OCI-LY1 (cell line): ENCODE results near the gene KRT20.

Experiments used
- H2AFZ ChIP-seq: fragments of 200-600 bp; sonication (generic), shearing (Covaris generic); 2 replicates; pipeline ENCODE4 v1.6.0; 2014; ENCODE audit warnings: antibody characterized with exemption, mild to moderate bottlenecking, low read length
- H3F3A ChIP-seq: fragments of 200-600 bp; sonication (generic), shearing (Covaris generic); 2 replicates; pipeline ENCODE4 v1.6.0; 2014; ENCODE audit warnings: mild to moderate bottlenecking, antibody characterized with exemption, low read length, moderate library complexity; ENCODE audit not compliant: insufficient read depth
- H3K27ac ChIP-seq: fragments of 200-600 bp; sonication (generic); 2 replicates; pipeline ENCODE4 v1.5.1; 2014; ENCODE audit warnings: low read length, mixed run types, mild to moderate bottlenecking, low read depth; ENCODE audit not compliant: poor library complexity, severe bottlenecking
- H3K27me3 ChIP-seq: fragments of 200-600 bp; sonication (generic); 2 replicates; pipeline ENCODE4 v1.6.0; 2014; ENCODE audit warnings: antibody characterized with exemption, mild to moderate bottlenecking, low read length, moderate library complexity; ENCODE audit not compliant: insufficient read depth
- H3K36me3 ChIP-seq: fragments of 200-600 bp; sonication (generic); 2 replicates; pipeline ENCODE4 v1.6.1; 2014; ENCODE audit warnings: mild to moderate bottlenecking, antibody characterized with exemption, low read length, moderate library complexity, mixed read lengths; ENCODE audit not compliant: insufficient read depth
- H3K4me1 ChIP-seq: fragments of 200-600 bp; sonication (generic); 2 replicates; pipeline ENCODE4 v1.5.1; 2014; ENCODE audit warnings: mild to moderate bottlenecking, low read length, moderate library complexity; ENCODE audit not compliant: insufficient read depth, severe bottlenecking
- H3K4me2 ChIP-seq: fragments of 200-600 bp; sonication (generic), shearing (Covaris generic); 2 replicates; pipeline ENCODE4 v1.6.1; 2014; ENCODE audit warnings: low read length
- H3K4me3 ChIP-seq: fragments of 200-600 bp; sonication (generic); 2 replicates; pipeline ENCODE4 v1.5.1; 2014; ENCODE audit warnings: low read length, low read depth, mild to moderate bottlenecking, mixed read lengths; ENCODE audit not compliant: poor library complexity, severe bottlenecking
- H3K79me2 ChIP-seq: fragments of 200-600 bp; shearing (Covaris generic); 2 replicates; pipeline ENCODE4 v1.6.1; 2016; ENCODE audit warnings: mixed run types, low read length, mixed read lengths; ENCODE audit not compliant: insufficient read depth
- H3K9ac ChIP-seq: fragments of 200-600 bp; sonication (generic), shearing (Covaris generic); 2 replicates; pipeline ENCODE4 v1.6.1; 2014; ENCODE audit warnings: mild to moderate bottlenecking, low read length, mixed read lengths
- H3K9me2 ChIP-seq: fragments of 200-600 bp; sonication (generic), shearing (Covaris generic); 2 replicates; pipeline ENCODE4 v1.6.1; 2014; ENCODE audit warnings: low read depth, mild to moderate bottlenecking, low read length, mixed read lengths
- H3K9me3 ChIP-seq: fragments of 200-600 bp; shearing (Covaris generic); 2 replicates; pipeline ENCODE4 v1.6.1; 2014; ENCODE audit warnings: low read length, mixed read lengths
- H4K20me1 ChIP-seq: fragments of 200-600 bp; sonication (generic), shearing (Covaris generic); 2 replicates; pipeline ENCODE4 v1.6.0; 2016; ENCODE audit warnings: mild to moderate bottlenecking, low read length; ENCODE audit not compliant: insufficient read depth
- EZH2 ChIP-seq: fragments of 200-600 bp; sonication (generic), shearing (Covaris generic); IDR thresholded peaks from 2 replicates; pipeline ENCODE4 v1.8.0; 2017; ENCODE audit warnings: borderline replicate concordance, mixed run types, mild to moderate bottlenecking, antibody characterized with exemption, low read length, moderate library complexity, mixed read lengths
- TF ChIP-seq, protein P1 (sequence below): fragments of 200-600 bp; sonication (generic), shearing (Covaris generic); IDR thresholded peaks from 2 replicates; pipeline ENCODE4 v1.5.1; 2017; ENCODE audit warnings: mild to moderate bottlenecking, antibody characterized with exemption, low read length, moderate library complexity, mixed read lengths

Gene KRT20

GRCh38 chr17:40843242-40843641, 41.8 kb downstream of the KRT20 start:
- Histone ChIP-seq H3K9me2 (no peaks in the 10 kb centered on the region), H3K36me3 (no peaks in the 10 kb centered on the region), H3K4me3 (no peak overlapping the region), H3K27ac (no peak overlapping the region), H3F3A (no peaks in the 10 kb centered on the region), H3K9me3 (no peaks in the 10 kb centered on the region), H3K4me1 (no peaks in the 10 kb centered on the region), H3K4me2 (no peak overlapping the region), H3K9ac (no peak overlapping the region), H2AFZ (no peak overlapping the region), H4K20me1 (no peaks in the 10 kb centered on the region), H3K79me2 (no peaks in the 10 kb centered on the region), H3K27me3 (no peaks in the 10 kb centered on the region)
- no peak for TF ChIP-seq EZH2
- TF ChIP-seq, protein P1, sequence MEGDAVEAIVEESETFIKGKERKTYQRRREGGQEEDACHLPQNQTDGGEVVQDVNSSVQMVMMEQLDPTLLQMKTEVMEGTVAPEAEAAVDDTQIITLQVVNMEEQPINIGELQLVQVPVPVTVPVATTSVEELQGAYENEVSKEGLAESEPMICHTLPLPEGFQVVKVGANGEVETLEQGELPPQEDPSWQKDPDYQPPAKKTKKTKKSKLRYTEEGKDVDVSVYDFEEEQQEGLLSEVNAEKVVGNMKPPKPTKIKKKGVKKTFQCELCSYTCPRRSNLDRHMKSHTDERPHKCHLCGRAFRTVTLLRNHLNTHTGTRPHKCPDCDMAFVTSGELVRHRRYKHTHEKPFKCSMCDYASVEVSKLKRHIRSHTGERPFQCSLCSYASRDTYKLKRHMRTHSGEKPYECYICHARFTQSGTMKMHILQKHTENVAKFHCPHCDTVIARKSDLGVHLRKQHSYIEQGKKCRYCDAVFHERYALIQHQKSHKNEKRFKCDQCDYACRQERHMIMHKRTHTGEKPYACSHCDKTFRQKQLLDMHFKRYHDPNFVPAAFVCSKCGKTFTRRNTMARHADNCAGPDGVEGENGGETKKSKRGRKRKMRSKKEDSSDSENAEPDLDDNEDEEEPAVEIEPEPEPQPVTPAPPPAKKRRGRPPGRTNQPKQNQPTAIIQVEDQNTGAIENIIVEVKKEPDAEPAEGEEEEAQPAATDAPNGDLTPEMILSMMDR: no peak

DNA sequence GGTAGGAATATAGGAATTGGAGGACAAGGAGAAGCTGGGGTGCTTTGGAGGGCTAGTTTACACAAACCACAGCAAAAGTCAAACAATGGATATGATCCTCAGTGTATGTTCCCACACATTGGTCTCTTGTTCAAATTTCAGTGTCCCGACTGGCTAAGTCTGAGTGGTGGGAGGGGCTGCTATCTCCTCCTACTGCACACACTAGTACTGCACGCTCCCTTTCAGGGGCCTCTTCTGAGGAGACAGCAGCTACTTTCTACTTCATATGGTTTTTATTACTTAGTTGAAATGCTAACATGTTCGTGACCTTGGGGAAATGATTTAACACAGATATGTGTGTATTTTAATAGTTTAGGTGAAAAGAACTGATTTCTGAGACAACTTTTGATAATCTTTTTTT, 43.8 kb downstream of the KRT20 start:
- Histone ChIP-seq H3K36me3 (no peaks in the 10 kb centered on the region), H3F3A (no peaks in the 10 kb centered on the region), H3K4me1 (no peaks in the 10 kb centered on the region), H3K27ac (no peak overlapping the region), H3K9ac (no peak overlapping the region), H3K4me3 (no peak overlapping the region), H3K79me2 (no peaks in the 10 kb centered on the region), H4K20me1 (no peaks in the 10 kb centered on the region), H2AFZ (no peak overlapping the region), H3K27me3 (no peaks in the 10 kb centered on the region), H3K4me2 (no peak overlapping the region), H3K9me2 (no peaks in the 10 kb centered on the region), H3K9me3 (no peaks in the 10 kb centered on the region)
- TF ChIP-seq EZH2: no peak
- TF ChIP-seq, protein P1: no peak

- no peaks in the 10 kb centered on the region for H3K27me3 ChIP-seq
- no peaks in the 10 kb centered on the region for H3K9me3 ChIP-seq
- 0 out of 2 replicates have a peak, but pooled peaks cover 4% of the 10 kb centered on the region for H3K36me3 ChIP-seq
- H3F3A ChIP-seq: no peaks in the 10 kb centered on the region
- H3K27ac ChIP-seq: no peak overlapping the region
- no peak overlapping the region for H3K9ac ChIP-seq
- H3K4me2 ChIP-seq: no peak overlapping the region
- H4K20me1 ChIP-seq: no peaks in the 10 kb centered on the region
- no peak overlapping the region for H2AFZ ChIP-seq
- H3K79me2 ChIP-seq: no peaks in the 10 kb centered on the region
- H3K4me3 ChIP-seq: no peak overlapping the region
- H3K9me2 ChIP-seq: no peaks in the 10 kb centered on the region
- no peaks in the 10 kb centered on the region for H3K4me1 ChIP-seq
- TF ChIP-seq, protein P1: no peak
- no peak for TF ChIP-seq EZH2
These were observed 45.8 kb downstream of the KRT20 start for GRCh38 chr17:40839194-40839593.
